Keratinocyte (primary cell): ENCODE results near the gene EIF2B2. TPM values are rescaled to one million over a fixed set of nuclear protein-coding genes. Genes with fewer than 3 reads are reported as not detected.

Source experiments
- DNase-seq: peaks from one replicate; pipeline ENCODE4 v3.0.0-alpha.2; 2011; ENCODE audit warnings: low read depth, missing footprints, low spot score
- FAIRE-seq: peaks from 2 replicates; lab custom pipeline; 2011; peaks lifted over from hg19 to GRCh38; lab: Jason Lieb, UNC
- H2AFZ ChIP-seq: 2 replicates; pipeline ENCODE4 v1.6.0; 2012; ENCODE audit warnings: low read length, control low read depth, inconsistent platforms; ENCODE audit not compliant: control insufficient read depth
- H3K27ac ChIP-seq: 2 replicates; pipeline ENCODE4 v1.5.1; 2011; ENCODE audit warnings: low read length; ENCODE audit not compliant: control insufficient read depth, insufficient read depth
- H3K27me3 ChIP-seq: 3 replicates; pipeline ENCODE4 v1.6.0; 2011; ENCODE audit warnings: low read length; ENCODE audit not compliant: control insufficient read depth, insufficient read depth; ENCODE audit errors: extremely low read depth
- H3K36me3 ChIP-seq, 2 experiments: 2 replicates in 1 of 2; 3 replicates in 1 of 2; pipeline ENCODE4 v1.5.1; 2011; ENCODE audit warnings: low read length in 2 of 2, mild to moderate bottlenecking in 1 of 2; ENCODE audit not compliant: control insufficient read depth in 2 of 2, insufficient read depth in 2 of 2; ENCODE audit errors: extremely low read depth in 1 of 2
- H3K4me1 ChIP-seq: 3 replicates; pipeline ENCODE4 v1.5.1; 2011; ENCODE audit warnings: low read length; ENCODE audit not compliant: control insufficient read depth, insufficient read depth; ENCODE audit errors: extremely low read depth
- H3K4me2 ChIP-seq: 3 replicates; pipeline ENCODE4 v1.6.0; 2011; ENCODE audit warnings: low read depth, low read length; ENCODE audit not compliant: control insufficient read depth, insufficient read depth; ENCODE audit errors: extremely low read depth
- H3K4me3 ChIP-seq, 3 experiments: fragments of 200-600 bp in 1 of 3; sonication (generic) in 1 of 3; 2 replicates in 2 of 3; 3 replicates in 1 of 3; pipeline ENCODE4 v1.5.1; 2011 to 2016; ENCODE audit warnings: low read length in 3 of 3, mild to moderate bottlenecking in 3 of 3, control low read depth in 2 of 3, inconsistent platforms in 1 of 3, low read depth in 1 of 3, mixed read lengths in 1 of 3, mixed run types in 1 of 3, moderate library complexity in 1 of 3; ENCODE audit not compliant: control insufficient read depth in 2 of 3, insufficient read depth in 2 of 3; ENCODE audit errors: extremely low read depth in 1 of 3
- H3K79me2 ChIP-seq: 2 replicates; pipeline ENCODE4 v1.6.0; 2012; ENCODE audit warnings: low read length; ENCODE audit not compliant: control insufficient read depth, insufficient read depth
- H3K9ac ChIP-seq: 3 replicates; pipeline ENCODE4 v1.6.0; 2011; ENCODE audit warnings: low read length; ENCODE audit not compliant: control insufficient read depth, insufficient read depth; ENCODE audit errors: extremely low read depth
- H3K9me1 ChIP-seq: 3 replicates; pipeline ENCODE4 v1.6.0; 2011; ENCODE audit warnings: low read length; ENCODE audit not compliant: control insufficient read depth, insufficient read depth; ENCODE audit errors: extremely low read depth
- H3K9me3 ChIP-seq: 2 replicates; pipeline ENCODE4 v1.5.1; 2012; ENCODE audit warnings: low read depth, low read length; ENCODE audit not compliant: control insufficient read depth
- H4K20me1 ChIP-seq: 3 replicates; pipeline ENCODE4 v1.6.0; 2011; ENCODE audit warnings: low read length; ENCODE audit not compliant: control insufficient read depth, insufficient read depth; ENCODE audit errors: extremely low read depth
- EZH2 ChIP-seq: IDR thresholded peaks from one replicate; pipeline ENCODE4 v1.6.1; 2012; ENCODE audit warnings: inconsistent platforms, mild to moderate bottlenecking, low read length, moderate library complexity
- dilution Hi-C: fragments of 300-500 bp; cut with MboI; formaldehyde crosslinking; loops from one replicate; pipeline ENCODE4 v1.7.0; 2020; ENCODE audit warnings: low sequenced_read_pairs; ENCODE audit not compliant: extremely low pct_ligation_motif_present
- polyA plus RNA-seq, 5 experiments: library from polyadenylated mRNA; depleted of rRNA in 3 of 5; stranded (reverse) in 3 of 5; stranded (forward) in 1 of 5; unstranded in 1 of 5; fragments of >200 nt; gene quantifications; 1 replicate in 1 of 5; 2 replicates in 3 of 5; 3 replicates in 1 of 5; pipeline versions ENCODE4 v1.2.1 to v1.2.3, GENCODE V29; 2011 to 2012; ENCODE audit warnings: missing spikeins in 2 of 5, low read depth in 1 of 5, low replicate concordance in 1 of 5
- TF ChIP-seq, protein P1 (sequence below), 3 experiments: IDR thresholded peaks in 1 of 3; conservative IDR thresholded peaks in 1 of 3; optimal IDR thresholded peaks in 1 of 3; 2 replicates in 2 of 3; 3 replicates in 1 of 3; pipeline versions ENCODE3 to v1.5.1; 2011; ENCODE audit warnings: low read length in 3 of 3, mild to moderate bottlenecking in 3 of 3, moderate library complexity in 2 of 3, control low read depth in 1 of 3, inconsistent platforms in 1 of 3; ENCODE audit not compliant: insufficient read depth in 2 of 3; ENCODE audit errors: extremely low read depth in 1 of 3

Gene EIF2B2
- polyA plus RNA-seq, 1 donor (not counting 4 experiments of a cell fraction or from before 2014, with no cell fraction given), result 113 TPM

GRCh38 chr14:74962046-74962445 lies 40.7 kb upstream of the EIF2B2 start:
- no peak overlapping the region for H2AFZ ChIP-seq
- H3K9me3 ChIP-seq, result no peaks in the 10 kb centered on the region
- H3K9me1 ChIP-seq, result no peaks in the 10 kb centered on the region
- H3K36me3 ChIP-seq, result no peaks in the 10 kb centered on the region
- no peak for DNase-seq
- H3K27ac ChIP-seq, result no peak overlapping the region
- dilution Hi-C loops, result no loop called here
- H3K27me3 ChIP-seq, result no peaks in the 10 kb centered on the region
- H3K4me2 ChIP-seq, result no peak overlapping the region
- H4K20me1 ChIP-seq, result no peaks in the 10 kb centered on the region
- H3K4me1 ChIP-seq, result peaks cover 61% of the 10 kb centered on the region
- TF ChIP-seq, protein P1, sequence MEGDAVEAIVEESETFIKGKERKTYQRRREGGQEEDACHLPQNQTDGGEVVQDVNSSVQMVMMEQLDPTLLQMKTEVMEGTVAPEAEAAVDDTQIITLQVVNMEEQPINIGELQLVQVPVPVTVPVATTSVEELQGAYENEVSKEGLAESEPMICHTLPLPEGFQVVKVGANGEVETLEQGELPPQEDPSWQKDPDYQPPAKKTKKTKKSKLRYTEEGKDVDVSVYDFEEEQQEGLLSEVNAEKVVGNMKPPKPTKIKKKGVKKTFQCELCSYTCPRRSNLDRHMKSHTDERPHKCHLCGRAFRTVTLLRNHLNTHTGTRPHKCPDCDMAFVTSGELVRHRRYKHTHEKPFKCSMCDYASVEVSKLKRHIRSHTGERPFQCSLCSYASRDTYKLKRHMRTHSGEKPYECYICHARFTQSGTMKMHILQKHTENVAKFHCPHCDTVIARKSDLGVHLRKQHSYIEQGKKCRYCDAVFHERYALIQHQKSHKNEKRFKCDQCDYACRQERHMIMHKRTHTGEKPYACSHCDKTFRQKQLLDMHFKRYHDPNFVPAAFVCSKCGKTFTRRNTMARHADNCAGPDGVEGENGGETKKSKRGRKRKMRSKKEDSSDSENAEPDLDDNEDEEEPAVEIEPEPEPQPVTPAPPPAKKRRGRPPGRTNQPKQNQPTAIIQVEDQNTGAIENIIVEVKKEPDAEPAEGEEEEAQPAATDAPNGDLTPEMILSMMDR (optimal IDR thresholded peaks at IDR 0.05 in 1 of 3, IDR thresholded peaks at IDR 0.05 in 1 of 3, conservative IDR thresholded peaks at IDR 0.05 in 1 of 3; ENCODE audit: extremely low read depth in 1 of 3, insufficient read depth in 2 of 3, low read length in 3 of 3), result no peak
- TF ChIP-seq EZH2, result no peak
- FAIRE-seq, result no peak
- H3K79me2 ChIP-seq, result no peaks in the 10 kb centered on the region
- H3K9ac ChIP-seq, result no peak overlapping the region
- no peak overlapping the region for H3K4me3 ChIP-seq

- H2AFZ ChIP-seq, result no peak overlapping the region
- H3K36me3 ChIP-seq, result no peaks in the 10 kb centered on the region
- H3K4me1 ChIP-seq, result peaks cover 61% of the 10 kb centered on the region
- H3K9me1 ChIP-seq, result no peaks in the 10 kb centered on the region
- no peaks in the 10 kb centered on the region for H3K9me3 ChIP-seq
- TF ChIP-seq, protein P1 (optimal IDR thresholded peaks at IDR 0.05 in 1 of 3, IDR thresholded peaks at IDR 0.05 in 1 of 3, conservative IDR thresholded peaks at IDR 0.05 in 1 of 3; ENCODE audit: extremely low read depth in 1 of 3, insufficient read depth in 2 of 3, low read length in 3 of 3), result no peak
- TF ChIP-seq EZH2, result no peak
- dilution Hi-C loops, result no loop called here
- FAIRE-seq, result no peak
- DNase-seq, result no peak
- H3K4me3 ChIP-seq, result no peak overlapping the region
- no peaks in the 10 kb centered on the region for H3K27me3 ChIP-seq
- no peak overlapping the region for H3K9ac ChIP-seq
- H3K4me2 ChIP-seq, result no peak overlapping the region
- no peaks in the 10 kb centered on the region for H3K79me2 ChIP-seq
- no peak overlapping the region for H3K27ac ChIP-seq
- no peaks in the 10 kb centered on the region for H4K20me1 ChIP-seq
These were observed 40.2 kb upstream of the EIF2B2 start for GRCh38 chr14:74962493-74962892.
